Kidney glomerular epithelial cell (primary cell): Measurements from ENCODE around the gene CBR4.
"Not testable (repeated sequence)": the region's sequence is repeated elsewhere in the genome, so short reads cannot be mapped to it uniquely, and the experiment has no call there.

Experiments used
- DNase-seq: peaks from one replicate; lab custom pipeline; 2025; lab: John Stamatoyannopoulos, UW

Gene CBR4

GRCh38 chr4:169010125-169011023, at the start of gene CBR4:
CBR4 (minus strand) TSS chr4:169010255; CDS start chr4:169010089, 166 bp downstream.
- peak; percentile 96 for DNase-seq

DNA sequence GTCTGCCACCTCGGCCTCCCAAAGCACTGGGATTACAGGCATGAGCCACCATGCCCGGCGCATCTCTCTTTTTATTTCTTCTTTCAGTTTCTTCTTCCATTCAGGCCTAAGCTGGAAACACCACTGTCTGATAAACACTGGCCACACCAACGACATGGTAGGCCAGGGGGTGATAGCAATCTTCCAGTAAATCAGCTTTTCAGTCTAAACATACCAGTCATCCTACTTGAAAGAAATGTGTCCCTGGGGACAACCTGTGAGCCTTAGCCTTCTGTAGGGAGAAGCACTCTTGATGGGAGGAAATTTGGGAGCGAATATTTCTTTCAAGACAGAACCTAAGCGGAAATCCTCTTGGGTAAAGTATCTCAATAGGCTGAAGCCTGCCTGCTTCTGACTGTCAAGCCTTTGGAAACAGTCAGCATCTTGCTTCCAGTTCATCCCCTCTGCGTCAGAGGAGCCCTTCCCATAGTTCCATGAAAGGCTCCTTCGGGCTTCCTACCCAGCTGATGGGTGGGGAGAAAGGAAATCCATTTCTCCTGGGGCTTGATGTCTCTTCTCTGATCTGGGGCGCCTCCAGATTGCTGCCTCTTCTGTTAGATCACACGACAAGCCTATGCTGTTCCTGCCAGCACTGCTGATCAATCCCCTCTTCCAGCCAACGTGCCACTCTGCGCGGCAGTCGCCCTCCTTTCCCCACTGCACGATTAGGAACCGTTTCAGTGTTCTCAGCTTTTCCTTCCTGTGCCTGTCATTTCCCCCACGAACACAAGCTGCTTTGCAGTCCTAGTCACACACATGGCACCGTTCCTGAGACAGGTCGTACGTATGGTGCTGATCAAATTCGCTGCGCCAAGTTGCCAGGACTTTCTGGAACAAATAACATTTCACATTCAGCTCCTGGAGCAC, 49.5 kb upstream of the CBR4 start:
- no peak for DNase-seq

DNA sequence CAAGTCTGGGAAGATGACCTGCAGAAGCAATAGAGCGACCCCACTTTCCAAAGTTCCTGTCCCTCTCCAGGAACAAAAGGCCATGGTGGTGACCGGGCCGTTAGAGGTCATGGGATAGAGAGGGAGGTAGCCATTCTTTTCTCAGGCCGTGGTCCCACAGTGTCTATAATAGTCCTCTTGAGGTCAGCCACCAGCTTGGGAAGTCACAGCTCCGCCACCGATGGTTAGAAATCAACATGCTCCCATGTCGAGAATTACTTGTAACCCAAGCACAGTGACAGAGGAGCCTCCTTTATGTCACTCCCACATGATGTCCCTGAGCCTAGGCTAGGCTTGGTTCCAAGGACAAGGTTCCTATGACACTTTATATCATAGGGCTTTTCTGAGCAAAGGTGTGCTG, 48.3 kb upstream of the CBR4 start:
- no peak for DNase-seq

DNA sequence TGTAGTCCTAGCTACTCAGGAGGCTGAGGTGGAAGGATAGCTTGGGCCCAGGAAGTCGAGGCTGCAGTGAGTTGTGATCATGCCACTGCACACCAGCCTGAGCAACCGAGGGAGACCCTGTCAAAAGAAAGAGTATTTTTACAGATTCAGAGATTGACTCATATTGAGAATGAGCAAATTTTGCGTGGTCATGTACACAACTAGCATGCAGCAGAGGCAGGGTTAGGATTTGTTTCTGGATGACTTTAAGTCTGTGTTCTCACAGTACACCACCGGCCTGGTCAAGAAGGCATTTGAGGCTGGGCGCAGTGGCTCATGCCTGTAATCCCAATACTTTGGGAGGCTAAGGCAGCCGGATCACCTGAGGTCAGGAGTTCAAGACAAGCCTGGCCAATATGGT, 44.8 kb upstream of the CBR4 start:
- DNase-seq, result no peak

GRCh38 chr4:169052594-169052945, 42.5 kb upstream of the CBR4 start:
- no peak for DNase-seq

DNA sequence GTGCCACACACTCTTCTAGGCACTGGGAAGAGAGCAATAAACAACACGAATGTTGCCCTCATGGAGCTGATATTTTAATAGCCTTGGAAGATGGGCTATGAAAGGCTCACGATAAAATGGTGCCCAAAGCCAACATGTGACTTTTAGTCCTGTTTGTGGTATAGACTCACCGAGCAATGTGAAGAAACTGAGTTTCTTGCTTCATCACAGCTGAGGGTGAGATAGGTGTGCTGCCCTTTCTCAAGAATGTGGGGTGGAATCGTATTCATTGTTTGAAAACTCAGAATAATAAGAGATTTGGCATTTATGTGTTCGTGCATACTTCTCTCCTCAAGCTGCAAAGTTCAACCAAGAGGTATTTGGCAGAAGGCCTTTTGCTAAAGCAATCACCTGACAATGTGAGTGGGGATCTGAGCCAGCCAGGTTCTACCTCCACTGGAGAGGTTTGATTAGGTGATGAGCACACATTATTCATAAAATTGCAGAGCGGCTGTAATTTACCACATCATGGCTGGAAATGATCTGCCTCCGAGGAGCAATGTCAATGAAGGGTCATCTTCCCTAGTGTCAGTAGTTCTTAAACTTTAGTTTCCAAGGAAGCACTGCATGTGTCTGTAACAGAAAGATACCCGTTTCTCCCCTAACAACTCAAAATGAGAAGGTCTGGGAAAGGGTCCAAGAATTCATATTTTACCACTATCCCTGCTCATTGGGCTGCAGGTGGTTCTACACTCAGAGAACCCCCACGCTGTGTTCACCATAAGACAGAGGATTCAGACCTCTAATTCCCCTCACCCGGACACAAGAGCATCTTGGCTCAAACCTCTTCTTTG, 41.9 kb upstream of the CBR4 start:
- DNase-seq, result no peak

GRCh38 chr4:169050881-169051760, 41.1 kb upstream of the CBR4 start:
- DNase-seq, result no peak

DNA sequence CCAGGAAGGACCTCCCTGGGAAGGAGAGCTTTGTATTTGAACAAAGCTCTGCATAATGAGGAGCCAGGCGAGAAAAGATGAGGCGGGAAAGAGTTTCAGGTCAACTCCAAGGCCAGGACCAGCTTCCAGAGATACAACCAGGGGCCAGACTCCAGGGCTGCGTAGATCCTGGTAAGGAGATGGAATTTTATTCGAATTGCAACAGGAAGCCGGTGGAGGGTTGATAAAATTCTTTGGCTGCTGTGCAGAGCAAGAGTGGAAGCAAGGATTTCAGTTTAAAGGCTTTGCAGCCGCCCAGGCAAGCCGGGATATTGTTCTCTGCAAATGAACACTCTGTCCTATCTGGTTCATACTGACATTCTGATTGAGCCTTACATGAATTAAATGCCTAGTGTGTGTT, 40.2 kb upstream of the CBR4 start:
- DNase-seq, result no peak

- DNase-seq, result no peak
These were observed 38.9 kb upstream of the CBR4 start for GRCh38 chr4:169048868-169049414.

DNA sequence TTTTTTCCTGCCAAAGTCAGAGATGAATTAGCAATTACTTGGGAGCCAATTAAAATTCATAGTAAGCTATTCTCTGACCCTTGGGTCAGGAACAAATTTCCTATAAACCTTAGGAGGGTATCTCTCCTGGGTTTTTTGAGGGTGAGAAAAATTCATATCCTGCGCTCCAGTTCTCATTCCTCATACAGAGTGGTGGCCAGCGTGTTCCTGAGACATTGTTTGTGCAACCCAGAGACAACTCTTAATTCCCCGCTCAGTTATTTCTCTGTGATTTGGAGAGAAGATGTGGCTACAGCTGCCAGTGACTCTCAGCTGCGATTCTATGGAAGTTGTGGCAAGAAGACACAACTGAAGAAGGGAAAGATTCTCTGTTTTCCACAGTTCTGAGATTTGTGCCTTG, 37.9 kb upstream of the CBR4 start:
- no peak for DNase-seq

GRCh38 chr4:169045862-169046584, 36.0 kb upstream of the CBR4 start:
- DNase-seq, result no peak

DNA sequence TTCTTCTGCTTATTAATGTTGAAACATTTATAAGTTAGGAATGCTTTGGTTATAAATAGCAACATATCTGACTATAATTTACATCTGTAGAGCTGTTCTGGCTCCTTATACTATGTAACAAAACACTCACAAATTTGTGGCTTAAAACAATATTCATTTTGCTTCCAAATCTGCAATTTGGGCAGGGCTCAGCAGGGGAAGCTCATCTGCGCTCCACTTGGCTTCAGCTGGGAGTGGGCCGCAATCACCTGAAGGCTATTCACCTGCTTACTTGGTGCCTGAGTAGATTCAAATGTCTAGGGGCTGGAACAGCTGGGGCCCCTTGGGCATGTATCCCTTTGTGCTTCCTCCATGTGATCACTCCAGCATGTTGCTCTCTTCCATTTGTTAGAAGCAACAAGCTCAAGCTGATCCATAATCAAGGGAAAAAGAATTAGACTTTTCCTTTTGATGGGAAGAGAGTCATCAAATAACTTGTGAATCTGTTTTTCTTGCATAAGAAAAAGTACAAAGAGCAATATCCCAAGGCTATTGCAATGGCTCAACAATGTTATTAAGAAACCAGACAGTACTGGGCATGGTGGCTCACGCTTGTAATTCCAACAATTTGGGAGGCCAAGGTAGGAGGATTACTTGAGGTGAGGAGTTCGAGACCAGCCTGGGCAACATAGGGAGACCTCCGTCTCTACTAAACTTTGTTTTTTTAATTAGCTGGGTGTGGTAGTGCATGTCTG, 34.8 kb upstream of the CBR4 start:
- DNase-seq, result no peak

DNA sequence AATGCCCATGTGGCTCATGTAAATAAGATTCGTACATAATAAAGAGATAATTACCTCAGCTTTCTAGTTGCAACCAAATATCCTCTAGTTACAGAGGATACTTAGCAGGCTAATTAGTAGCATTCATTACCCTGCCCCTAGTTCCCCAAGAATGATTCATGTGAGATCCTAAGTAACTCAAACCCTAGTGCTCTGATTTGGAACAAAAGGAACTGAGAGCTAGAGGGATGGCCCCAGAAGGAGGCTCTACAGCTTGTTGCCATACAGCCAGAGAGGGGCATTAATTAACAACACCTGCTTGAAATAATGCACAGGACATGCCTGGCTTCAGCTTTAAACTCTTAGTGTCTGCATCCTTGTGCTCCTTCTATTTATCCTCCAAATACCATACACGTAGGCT, 32.6 kb upstream of the CBR4 start:
- no peak for DNase-seq

DNA sequence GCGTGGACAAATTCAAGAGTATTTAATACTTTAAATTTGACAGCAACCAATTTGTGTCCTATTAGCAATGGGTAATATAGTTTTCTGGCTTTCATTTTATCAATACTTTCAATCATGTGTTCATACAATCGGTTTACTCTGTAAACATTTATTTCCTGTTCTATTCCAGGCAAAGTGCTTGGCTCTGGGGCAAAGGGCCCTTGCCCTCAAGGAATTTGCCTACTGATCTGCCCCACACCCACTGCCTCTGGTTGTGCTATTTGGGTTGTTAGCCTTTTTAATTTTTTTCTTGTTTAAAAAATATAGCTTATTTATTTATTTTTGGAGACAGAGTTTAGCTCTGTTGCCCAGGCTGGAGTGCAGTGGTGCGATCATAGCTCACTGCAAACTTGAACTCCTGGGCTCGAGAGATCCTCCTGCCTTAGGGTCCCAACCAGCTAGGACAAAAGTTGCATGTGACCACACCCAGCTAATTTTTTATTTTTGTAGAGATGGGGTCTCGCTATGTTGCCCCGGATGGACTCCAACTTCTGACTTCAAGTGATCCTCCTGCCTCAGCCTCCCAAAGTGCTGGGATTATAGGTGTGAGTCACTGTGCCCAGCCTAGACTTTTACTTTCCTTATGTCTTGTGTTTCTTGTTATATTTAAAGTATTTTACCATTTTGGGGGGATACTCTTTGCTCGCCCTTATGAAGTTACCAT, 30.7 kb upstream of the CBR4 start:
- DNase-seq, result no peak

DNA sequence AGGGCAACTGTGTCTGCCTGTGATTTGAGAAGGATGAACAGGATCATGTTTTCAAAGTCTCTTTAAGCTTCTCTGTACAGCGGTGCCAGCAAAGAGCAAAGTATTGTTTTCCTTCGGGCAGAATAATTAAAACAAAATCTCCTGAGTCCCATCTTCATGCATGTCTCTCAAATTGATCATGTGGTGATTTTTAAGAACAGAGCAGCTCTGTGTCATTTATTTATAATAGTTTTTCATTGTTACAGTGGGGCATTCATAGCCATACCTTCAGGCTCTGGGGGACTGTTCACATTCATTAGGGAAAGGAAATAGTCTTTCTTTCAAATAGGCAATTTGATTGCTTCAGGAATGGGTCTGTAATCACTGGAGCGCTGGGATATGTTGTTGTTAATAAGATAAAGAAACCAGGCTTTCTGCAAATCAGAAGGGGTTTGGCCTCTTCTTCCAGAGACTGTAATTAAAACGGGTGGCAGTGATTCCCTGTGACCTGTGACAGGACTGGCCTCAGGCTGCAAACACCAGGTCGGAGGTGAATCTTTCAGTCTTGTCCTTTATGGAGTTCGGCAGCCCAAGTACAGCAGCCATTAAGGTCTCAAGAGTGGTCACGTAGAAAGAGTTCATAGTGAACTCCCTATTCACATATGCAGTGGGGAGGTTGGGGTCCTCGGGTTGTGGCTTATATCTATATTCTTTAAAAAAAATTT, 29.3 kb upstream of the CBR4 start:
- DNase-seq, result no peak

- DNase-seq, result no peak
These were observed 27.5 kb upstream of the CBR4 start for GRCh38 chr4:169037506-169037905.

DNA sequence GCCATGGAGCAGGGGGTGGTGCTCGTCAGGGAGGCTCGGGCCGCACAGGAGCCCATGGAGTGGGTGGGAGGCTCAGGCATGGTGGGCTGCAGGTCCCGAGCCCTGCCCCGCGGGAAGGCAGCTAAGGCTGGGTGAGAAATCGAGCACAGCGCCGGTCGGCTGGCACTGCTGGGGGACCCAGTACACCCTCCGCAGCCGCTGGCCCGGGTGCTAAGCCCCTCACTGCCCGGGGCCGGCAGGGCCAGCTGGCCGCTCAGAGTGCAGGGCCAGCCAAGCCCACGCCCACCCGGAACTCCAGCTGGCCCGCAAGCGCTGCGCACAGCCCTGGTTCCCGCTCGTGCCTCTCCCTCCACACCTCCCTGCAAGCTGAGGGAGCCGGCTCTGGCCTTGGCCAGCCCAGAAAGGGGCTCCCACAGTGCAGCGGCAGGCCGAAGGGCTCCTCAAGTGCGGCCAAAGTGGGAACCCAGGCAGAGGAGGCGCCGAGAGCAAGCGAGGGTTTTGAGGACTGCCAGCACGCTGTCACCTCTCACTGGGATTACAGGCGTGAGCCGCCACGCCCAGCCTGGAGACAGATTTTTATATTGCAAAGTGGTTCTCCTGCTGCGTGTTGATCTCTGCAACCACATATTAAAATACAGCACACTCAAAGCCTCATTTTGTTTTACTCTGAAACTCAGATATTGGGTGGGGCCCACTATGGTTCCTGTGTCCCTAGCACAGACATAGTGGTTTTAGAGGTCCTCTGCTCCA, 26.0 kb upstream of the CBR4 start:
- DNase-seq, result not testable (repeated sequence)
